Kidney (tissue), 14 donors: ENCODE data around the gene OXER1. TPM values are rescaled to one million over a fixed set of nuclear protein-coding genes. Genes with fewer than 3 reads are reported as not detected.

Experiments used
- DNase-seq, 5 donors: peaks; one replicate each; pipeline ENCODE4 v3.0.0-alpha.2; 2013 to 2020
- FAIRE-seq: peaks from 2 replicates; lab custom pipeline; 2012; peaks lifted over from hg19 to GRCh38; lab: Jason Lieb, UNC
- H3K27ac ChIP-seq, 2 donors: one replicate each; pipeline ENCODE4 v1.7.0; 2013; ENCODE audit warnings: low read depth in 2 of 2, low read length in 2 of 2, inconsistent platforms in 1 of 2
- H3K27me3 ChIP-seq: one replicate; pipeline ENCODE4 v1.7.1; 2013; ENCODE audit warnings: low read length, inconsistent platforms; ENCODE audit not compliant: control insufficient read depth, insufficient read depth
- H3K36me3 ChIP-seq, 3 donors: one replicate each; pipeline versions ENCODE4 v1.7.0 to v1.7.1; 2013; ENCODE audit warnings: low read length in 3 of 3, control low read depth in 1 of 3, inconsistent platforms in 1 of 3; ENCODE audit not compliant: insufficient read depth in 3 of 3, control insufficient read depth in 2 of 3
- H3K4me1 ChIP-seq, 3 donors: one replicate each; pipeline versions ENCODE4 v1.7.0 to v1.7.1; 2013; ENCODE audit warnings: low read length in 3 of 3, inconsistent platforms in 1 of 3, low read depth in 1 of 3; ENCODE audit not compliant: control insufficient read depth in 2 of 3, insufficient read depth in 2 of 3
- H3K4me3 ChIP-seq, 3 donors: one replicate each; pipeline versions ENCODE4 v1.7.0 to v1.8.1; 2013; ENCODE audit warnings: low read length in 3 of 3, control low read depth in 1 of 3, inconsistent platforms in 1 of 3
- H3K9ac ChIP-seq, 3 donors: one replicate each; pipeline versions ENCODE4 v1.7.0 to v1.7.1; 2013; ENCODE audit warnings: low read length in 3 of 3, control low read depth in 1 of 3, inconsistent platforms in 1 of 3
- H3K9me3 ChIP-seq, 3 donors: one replicate each; pipeline versions ENCODE4 v1.7.0 to v1.7.1; 2013; ENCODE audit warnings: low read length in 3 of 3, control low read depth in 1 of 3, inconsistent platforms in 1 of 3; ENCODE audit not compliant: control insufficient read depth in 2 of 3, insufficient read depth in 1 of 3
- CTCF ChIP-seq: IDR thresholded peaks from 3 replicates; pipeline ENCODE4 v1.5.1; 2012; ENCODE audit warnings: mild to moderate bottlenecking, moderate library complexity, borderline replicate concordance; ENCODE audit not compliant: insufficient read depth; ENCODE audit errors: extremely low read depth
- intact Hi-C: fragments of 100-400 bp; cut with DNase I; formaldehyde crosslinking; loops from one replicate; pipeline ENCODE4 v1.11.1; 2022
- polyA plus RNA-seq: library from polyadenylated mRNA; stranded (reverse); fragments of 350-450 nt; fragmentation: Illumina TruSeq; extraction: RNeasy Lipid Tissue Mini Kit (QIAGEN cat#74804); gene quantifications from one replicate; pipeline ENCODE4 v1.2.3, GENCODE V29; 2014; ENCODE audit warnings: low read depth, low replicate concordance; ENCODE audit not compliant: insufficient read depth
- total RNA-seq: library from RNA; stranded (reverse); fragmentation: NEBNext Ultra II Directional; extraction: Animal tissue kit (Norgen Biotek cat#: 25700); gene quantifications from one replicate; pipeline ENCODE4 v1.2.1, GENCODE V29; 2021
- donor health status: control.
- donor health status: control.
- donor health status: control.
- donor health status: control.
- donor health status: control.
- donor health status: DM: yes; HTN: yes; CAD: no.
- donor health status: Normal renal cell carcinoma (clear cell type).

Gene OXER1
- total and polyA plus RNA-seq, 2 donors from 2014 or later: 2.5 to 5.4 TPM

DNA sequence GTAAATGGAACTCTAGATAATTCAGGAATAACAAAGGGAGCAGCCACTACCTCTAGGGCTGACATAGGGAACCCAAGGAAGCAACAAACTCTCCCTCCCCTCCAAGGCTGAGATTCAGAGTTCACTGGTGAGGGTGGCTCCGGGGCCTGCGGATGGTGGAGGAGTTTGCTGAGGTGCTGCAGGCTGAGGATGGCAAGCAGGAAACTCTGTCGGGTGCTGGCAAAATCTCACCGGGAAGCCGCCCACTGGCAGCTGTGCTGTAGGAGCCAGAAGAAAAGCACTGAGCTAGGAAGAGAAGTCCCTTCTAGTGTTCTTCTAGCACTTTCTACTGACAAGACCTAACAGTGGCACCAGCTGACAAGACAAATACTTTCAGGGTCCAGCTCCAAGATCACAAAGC, 41.0 kb upstream of the OXER1 start:
- no peak overlapping the region for H3K9ac ChIP-seq
- H3K4me1 ChIP-seq: peaks cover 0 to 4% (median 0%) of the 10 kb centered on the region in 3 donors
- no peak for DNase-seq
- H3K9me3 ChIP-seq: no peaks in the 10 kb centered on the region
- no peak overlapping the region for H3K27ac ChIP-seq
- no peak for TF ChIP-seq CTCF
- H3K4me3 ChIP-seq: no peak overlapping the region
- FAIRE-seq: no peak
- intact Hi-C loops: no loop called here
- H3K36me3 ChIP-seq: no peaks in the 10 kb centered on the region
- H3K27me3 ChIP-seq: no peaks in the 10 kb centered on the region

DNA sequence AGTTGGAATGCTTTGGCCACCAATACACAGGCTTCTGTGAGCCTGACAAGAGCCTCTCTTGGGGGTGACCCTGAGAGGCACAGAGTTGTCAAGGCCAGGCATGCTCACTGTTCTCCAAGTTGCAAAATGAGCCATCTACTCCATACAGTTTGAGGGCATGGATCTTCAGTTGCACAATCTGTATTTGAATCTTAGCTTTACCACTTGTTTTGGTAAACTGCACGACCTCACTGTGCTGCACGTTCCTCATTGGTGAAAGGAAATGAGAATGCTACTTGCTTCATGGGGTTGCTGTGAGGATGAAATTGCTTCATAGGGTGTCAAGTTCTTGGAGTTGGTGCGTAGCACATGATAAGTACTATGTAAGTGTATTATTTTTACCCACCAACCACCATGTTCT, 40.4 kb upstream of the OXER1 start:
- Histone ChIP-seq H3K4me1 (peaks cover 0 to 4% (median 0%) of the 10 kb centered on the region in 3 donors), H3K4me3 (no peak overlapping the region), H3K27ac (no peak overlapping the region), H3K36me3 (no peaks in the 10 kb centered on the region), H3K9ac (no peak overlapping the region), H3K9me3 (no peaks in the 10 kb centered on the region), H3K27me3 (no peaks in the 10 kb centered on the region)
- DNase-seq (no peak), FAIRE-seq (no peak)
- TF ChIP-seq CTCF: no peak
- intact Hi-C loops: no loop called here

GRCh38 chr2:42802150-42802549, 38.2 kb upstream of the OXER1 start:
- no peaks in the 10 kb centered on the region for H3K4me1 ChIP-seq
- intact Hi-C loops: no loop called here
- H3K27ac ChIP-seq: no peak overlapping the region
- no peak for DNase-seq
- H3K9me3 ChIP-seq: no peaks in the 10 kb centered on the region
- no peaks in the 10 kb centered on the region for H3K36me3 ChIP-seq
- no peak overlapping the region for H3K9ac ChIP-seq
- H3K27me3 ChIP-seq: no peaks in the 10 kb centered on the region
- FAIRE-seq: no peak
- TF ChIP-seq CTCF: no peak
- no peak overlapping the region for H3K4me3 ChIP-seq

GRCh38 chr2:42801381-42801780, 37.4 kb upstream of the OXER1 start:
- Histone ChIP-seq H3K36me3 (no peaks in the 10 kb centered on the region), H3K27ac (no peak overlapping the region), H3K4me3 (no peak overlapping the region), H3K4me1 (no peaks in the 10 kb centered on the region), H3K9ac (no peak overlapping the region), H3K27me3 (no peaks in the 10 kb centered on the region), H3K9me3 (no peaks in the 10 kb centered on the region)
- intact Hi-C loops: no loop called here
- DNase-seq: no peak
- no peak for TF ChIP-seq CTCF
- no peak for FAIRE-seq
